ENCODE data around the gene ZNF513.

- TF ChIP-seq, protein P1, sequence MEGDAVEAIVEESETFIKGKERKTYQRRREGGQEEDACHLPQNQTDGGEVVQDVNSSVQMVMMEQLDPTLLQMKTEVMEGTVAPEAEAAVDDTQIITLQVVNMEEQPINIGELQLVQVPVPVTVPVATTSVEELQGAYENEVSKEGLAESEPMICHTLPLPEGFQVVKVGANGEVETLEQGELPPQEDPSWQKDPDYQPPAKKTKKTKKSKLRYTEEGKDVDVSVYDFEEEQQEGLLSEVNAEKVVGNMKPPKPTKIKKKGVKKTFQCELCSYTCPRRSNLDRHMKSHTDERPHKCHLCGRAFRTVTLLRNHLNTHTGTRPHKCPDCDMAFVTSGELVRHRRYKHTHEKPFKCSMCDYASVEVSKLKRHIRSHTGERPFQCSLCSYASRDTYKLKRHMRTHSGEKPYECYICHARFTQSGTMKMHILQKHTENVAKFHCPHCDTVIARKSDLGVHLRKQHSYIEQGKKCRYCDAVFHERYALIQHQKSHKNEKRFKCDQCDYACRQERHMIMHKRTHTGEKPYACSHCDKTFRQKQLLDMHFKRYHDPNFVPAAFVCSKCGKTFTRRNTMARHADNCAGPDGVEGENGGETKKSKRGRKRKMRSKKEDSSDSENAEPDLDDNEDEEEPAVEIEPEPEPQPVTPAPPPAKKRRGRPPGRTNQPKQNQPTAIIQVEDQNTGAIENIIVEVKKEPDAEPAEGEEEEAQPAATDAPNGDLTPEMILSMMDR (IDR thresholded peaks at IDR 0.05) = no peak
- TF ChIP-seq POLR2AphosphoS5 (IDR thresholded peaks at IDR 0.05; ENCODE audit: insufficient read depth in 1 of 2, low read depth in 1 of 2) = no peak
Observed at GRCh38 chr2:27393225-27393624, 12.7 kb upstream of the ZNF513 start.

All from vagina (tissue), 2 donors.